Mesenteric fat pad (tissue), 1 donor: ENCODE data around the gene TCERG1L. TPM values are rescaled to one million over a fixed set of nuclear protein-coding genes. Genes with fewer than 3 reads are reported as not detected.
"Not testable (repeated sequence)": the region's sequence is repeated elsewhere in the genome, so short reads cannot be mapped to it uniquely, and the experiment has no call there.

Experiments
- DNase-seq: peaks from one replicate; pipeline ENCODE4 v3.0.0-alpha.2; 2020; ENCODE audit warnings: low spot score
- total RNA-seq: library from RNA; stranded (reverse); fragmentation: NEBNext Ultra II Directional; extraction: Animal tissue kit (Norgen Biotek cat#: 25700); gene quantifications from one replicate; pipeline ENCODE4 v1.2.1, GENCODE V29; 2021
- donor health status: DM: yes; HTN: yes; CAD: no.

Gene TCERG1L
- total RNA-seq, 1 donor from 2014 or later: not detected

GRCh38 chr10:131172433-131172832 is 139.1 kb downstream of the TCERG1L start:
- DNase-seq: peak; percentile 81

GRCh38 chr10:131169146-131169545 is 142.4 kb downstream of the TCERG1L start:
- DNase-seq: peak; percentile 76

- DNase-seq: peak; percentile 87
Measured at GRCh38 chr10:131168238-131168875, 143.2 kb downstream of the TCERG1L start.

- DNase-seq: peak; percentile 80
Measured at GRCh38 chr10:131167036-131167860, 144.3 kb downstream of the TCERG1L start.

GRCh38 chr10:131166486-131166885 is 145.0 kb downstream of the TCERG1L start:
- DNase-seq: peak; percentile 71

GRCh38 chr10:131165092-131165491 is 146.4 kb downstream of the TCERG1L start:
- DNase-seq: no peak

- no peak for DNase-seq
Measured at GRCh38 chr10:131162866-131163843, 148.4 kb downstream of the TCERG1L start.

GRCh38 chr10:131162211-131162610 is 149.3 kb downstream of the TCERG1L start:
- DNase-seq: no peak

- DNase-seq: no peak
Measured at GRCh38 chr10:131161087-131161486, 150.4 kb downstream of the TCERG1L start.

- no peak for DNase-seq
Measured at GRCh38 chr10:131160219-131160875, 151.2 kb downstream of the TCERG1L start.

GRCh38 chr10:131159771-131160170 is 151.8 kb downstream of the TCERG1L start:
- DNase-seq: no peak

GRCh38 chr10:131158695-131159094 is 152.8 kb downstream of the TCERG1L start:
- DNase-seq: no peak

- no peak for DNase-seq
Measured at GRCh38 chr10:131157899-131158298, 153.6 kb downstream of the TCERG1L start.

GRCh38 chr10:131155876-131156230 is 155.7 kb downstream of the TCERG1L start:
- DNase-seq: no peak

- DNase-seq: no peak
Measured at GRCh38 chr10:131155218-131155875, 156.2 kb downstream of the TCERG1L start.

GRCh38 chr10:131154306-131155025 is 157.1 kb downstream of the TCERG1L start:
- no peak for DNase-seq

GRCh38 chr10:131152456-131152855 is 159.1 kb downstream of the TCERG1L start:
- not testable (repeated sequence) for DNase-seq

GRCh38 chr10:131150126-131150525 is 161.4 kb downstream of the TCERG1L start:
- no peak for DNase-seq

GRCh38 chr10:131149586-131149985 is 161.9 kb downstream of the TCERG1L start:
- DNase-seq: no peak

- DNase-seq: no peak
Measured at GRCh38 chr10:131149111-131149510, 162.4 kb downstream of the TCERG1L start.
